LNCAP (cell line): ENCODE results near the gene SLC7A9.

ENCODE experiments used
- TF ChIP-seq, protein P1 (sequence below): fragments of 450-650 bp; IDR thresholded peaks from 2 replicates; pipeline ENCODE4 v1.5.1; 2017; ENCODE audit warnings: mild to moderate bottlenecking

SLC7A9 gene

DNA sequence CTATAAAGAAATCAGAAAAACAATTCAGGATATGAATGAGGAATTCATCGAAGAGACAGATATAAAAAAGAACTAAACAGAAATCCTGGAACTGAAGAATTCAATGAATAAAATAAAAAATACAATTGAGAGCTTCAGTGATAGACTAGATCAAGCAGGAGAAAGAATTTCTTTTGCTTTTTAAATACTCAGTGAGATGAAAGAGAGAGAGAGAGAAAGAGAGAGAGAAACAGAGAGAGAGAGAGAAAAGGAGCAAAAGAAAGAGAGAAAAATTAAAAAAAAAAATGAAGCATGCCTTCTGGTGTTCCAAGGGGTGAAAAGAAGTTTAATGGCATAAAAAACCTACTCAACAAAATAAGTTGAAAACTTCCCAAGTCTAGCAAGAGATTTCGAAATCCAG, 22.0 kb upstream of the SLC7A9 start:
- TF ChIP-seq, protein P1, sequence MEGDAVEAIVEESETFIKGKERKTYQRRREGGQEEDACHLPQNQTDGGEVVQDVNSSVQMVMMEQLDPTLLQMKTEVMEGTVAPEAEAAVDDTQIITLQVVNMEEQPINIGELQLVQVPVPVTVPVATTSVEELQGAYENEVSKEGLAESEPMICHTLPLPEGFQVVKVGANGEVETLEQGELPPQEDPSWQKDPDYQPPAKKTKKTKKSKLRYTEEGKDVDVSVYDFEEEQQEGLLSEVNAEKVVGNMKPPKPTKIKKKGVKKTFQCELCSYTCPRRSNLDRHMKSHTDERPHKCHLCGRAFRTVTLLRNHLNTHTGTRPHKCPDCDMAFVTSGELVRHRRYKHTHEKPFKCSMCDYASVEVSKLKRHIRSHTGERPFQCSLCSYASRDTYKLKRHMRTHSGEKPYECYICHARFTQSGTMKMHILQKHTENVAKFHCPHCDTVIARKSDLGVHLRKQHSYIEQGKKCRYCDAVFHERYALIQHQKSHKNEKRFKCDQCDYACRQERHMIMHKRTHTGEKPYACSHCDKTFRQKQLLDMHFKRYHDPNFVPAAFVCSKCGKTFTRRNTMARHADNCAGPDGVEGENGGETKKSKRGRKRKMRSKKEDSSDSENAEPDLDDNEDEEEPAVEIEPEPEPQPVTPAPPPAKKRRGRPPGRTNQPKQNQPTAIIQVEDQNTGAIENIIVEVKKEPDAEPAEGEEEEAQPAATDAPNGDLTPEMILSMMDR: no peak

DNA sequence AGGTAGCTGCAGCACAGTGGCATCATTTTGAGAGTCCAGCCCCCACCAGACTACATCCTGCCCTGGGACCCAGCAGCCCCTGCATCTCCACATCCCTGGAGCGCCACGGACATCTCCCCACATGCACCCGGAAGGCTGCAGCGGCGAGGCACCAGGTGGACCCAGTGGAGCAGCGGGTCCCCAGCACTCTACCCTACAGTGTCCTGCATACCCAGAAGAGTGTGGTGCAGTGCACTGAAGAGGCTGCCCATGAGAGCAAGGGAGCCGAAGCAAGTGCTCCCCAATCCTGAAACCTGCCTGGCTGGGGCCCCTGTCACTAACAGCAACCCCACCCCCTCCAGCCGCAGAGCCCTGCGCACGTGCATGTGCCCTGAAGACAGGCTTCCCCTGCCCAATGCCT, 21.3 kb upstream of the SLC7A9 start:
- TF ChIP-seq, protein P1: no peak

DNA sequence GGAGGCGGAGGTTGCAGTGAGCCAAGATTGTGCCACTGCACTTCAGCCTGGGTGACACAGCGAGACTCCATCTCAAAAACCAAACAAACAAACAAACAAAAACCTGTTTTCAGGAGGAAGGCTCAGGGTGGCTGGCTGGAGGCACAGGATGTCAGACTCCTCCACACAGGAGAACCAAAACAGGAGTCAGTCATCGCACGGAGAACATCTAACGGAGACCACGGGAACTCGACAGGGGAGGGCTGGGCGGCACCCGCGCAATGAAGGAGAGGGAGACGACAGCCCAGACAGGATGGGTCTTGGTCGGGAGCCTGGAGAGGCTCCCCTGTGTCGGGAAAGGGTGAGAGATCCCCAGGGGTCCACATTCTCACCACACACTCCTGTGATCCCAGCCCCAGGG, 20.8 kb upstream of the SLC7A9 start:
- TF ChIP-seq, protein P1: no peak

DNA sequence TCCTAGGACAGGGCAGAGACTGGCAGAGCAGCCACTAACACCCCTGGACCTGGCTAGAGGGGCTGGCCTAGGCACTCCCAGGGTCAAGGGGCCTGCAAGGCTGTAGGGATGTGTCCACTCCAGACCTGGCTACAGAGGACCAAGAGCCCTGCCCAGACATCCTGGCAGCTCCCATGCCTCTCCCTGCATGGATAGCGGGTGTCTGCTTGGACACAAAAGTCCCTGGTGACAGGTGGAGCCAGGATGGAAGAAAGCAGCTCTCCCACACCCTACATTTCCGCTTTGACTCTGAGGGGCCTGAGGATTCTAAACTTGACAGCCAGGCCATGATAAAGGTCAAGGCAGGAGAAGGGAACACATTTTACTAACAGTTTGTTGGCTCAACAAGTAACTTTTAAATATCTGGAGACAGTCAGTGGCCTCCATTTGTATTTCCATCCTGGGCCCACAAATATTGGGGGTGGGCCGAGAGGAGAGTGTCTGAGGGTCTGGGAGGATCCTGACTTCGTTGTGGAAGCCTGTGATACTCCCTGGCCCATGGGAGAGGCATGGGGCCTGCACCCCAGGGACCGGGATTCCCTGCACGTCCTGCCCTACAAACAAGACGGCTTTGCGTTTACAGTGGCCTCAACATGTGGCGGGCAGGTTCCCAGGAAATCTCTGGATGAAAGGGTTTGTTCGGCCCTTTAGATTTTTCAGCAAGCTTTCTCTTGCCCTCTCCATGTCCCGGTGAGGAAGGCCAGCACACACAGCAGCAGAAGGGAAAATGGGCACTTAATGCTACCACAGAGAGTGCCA, 19.8 kb upstream of the SLC7A9 start:
- TF ChIP-seq, protein P1: no peak

DNA sequence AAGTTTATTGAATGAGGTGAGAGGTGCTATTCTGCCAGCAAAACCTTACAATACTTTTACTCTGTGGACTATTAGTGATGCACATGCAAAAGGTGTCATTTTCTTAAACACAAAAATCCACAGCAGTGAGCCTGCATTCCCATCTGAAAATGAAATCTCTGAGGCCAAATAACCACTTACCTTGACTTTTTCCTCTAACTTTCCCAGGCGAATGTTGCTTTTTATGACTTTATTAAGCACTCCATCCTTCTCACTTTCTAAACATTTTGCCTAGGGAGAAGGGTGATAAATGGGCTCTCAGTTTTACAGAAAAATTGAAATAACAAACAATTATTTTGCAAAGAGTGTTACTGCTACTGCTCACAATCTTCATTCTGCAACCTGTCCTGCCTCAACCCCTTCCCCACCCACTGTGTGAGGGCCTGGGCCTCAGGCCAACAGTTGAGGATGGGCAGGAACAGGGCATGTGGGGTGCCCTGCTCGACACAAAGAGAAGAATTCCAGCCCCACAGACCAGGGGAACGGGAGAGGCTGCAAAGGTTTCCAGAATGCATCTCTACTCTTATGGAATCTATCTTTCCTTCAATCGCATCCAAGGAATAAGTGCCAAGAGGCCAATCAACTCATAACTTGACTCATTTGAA, 18.1 kb upstream of the SLC7A9 start:
- TF ChIP-seq, protein P1: no peak

DNA sequence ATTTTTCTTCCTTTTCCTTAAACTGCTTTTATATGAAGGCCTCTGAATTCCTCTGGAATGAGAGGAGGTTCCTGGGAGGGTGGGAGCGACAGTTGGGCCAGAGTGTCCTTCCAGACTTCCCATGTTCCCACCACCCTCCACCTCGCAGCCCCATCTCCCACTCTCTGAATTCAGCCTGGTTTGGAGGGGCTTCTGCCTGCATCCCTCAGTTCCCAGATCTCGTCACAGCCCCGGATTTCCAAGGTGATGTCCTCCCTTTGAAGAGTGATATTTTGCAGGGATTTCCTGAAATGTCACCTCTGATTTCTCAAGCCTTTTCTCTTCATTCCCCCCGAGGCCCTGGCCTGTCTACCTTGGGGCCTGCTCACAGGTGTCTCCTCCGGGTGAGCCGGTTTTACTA, 16.7 kb upstream of the SLC7A9 start:
- TF ChIP-seq, protein P1: no peak

DNA sequence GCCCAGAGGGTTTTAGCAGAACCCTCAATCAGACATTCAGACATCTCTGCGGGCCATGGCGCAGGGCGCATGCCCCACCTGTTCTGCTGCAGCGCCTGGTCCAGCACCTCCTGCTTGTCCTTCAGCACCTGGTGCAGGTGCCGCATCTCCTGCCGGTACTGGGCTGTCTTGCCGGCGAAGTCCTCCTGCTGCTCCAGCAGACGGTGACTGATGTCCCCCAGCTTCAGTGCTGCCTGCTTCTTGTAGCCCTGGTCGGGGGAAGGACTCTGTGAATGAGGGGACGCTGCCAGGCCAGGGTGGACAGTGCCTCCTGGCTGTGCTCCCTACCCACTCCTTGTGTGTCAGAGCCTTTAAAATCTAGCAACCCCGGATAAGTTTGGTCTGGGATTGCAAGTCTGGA, 12.2 kb upstream of the SLC7A9 start:
- TF ChIP-seq, protein P1: no peak
